GM12875 (cell line): ENCODE data around the gene CD34.

ENCODE experiments used
- H3K4me3 ChIP-seq: one replicate; pipeline ENCODE4 v1.5.1; 2011; ENCODE audit warnings: low read depth, low read length, control low read depth
- TF ChIP-seq, protein P1 (sequence below): IDR thresholded peaks from 2 replicates; pipeline ENCODE4 v1.5.1; 2011; ENCODE audit warnings: low read depth, mild to moderate bottlenecking, control low read depth, inconsistent platforms, low read length, moderate library complexity, borderline replicate concordance; ENCODE audit not compliant: insufficient read depth

CD34 gene

DNA sequence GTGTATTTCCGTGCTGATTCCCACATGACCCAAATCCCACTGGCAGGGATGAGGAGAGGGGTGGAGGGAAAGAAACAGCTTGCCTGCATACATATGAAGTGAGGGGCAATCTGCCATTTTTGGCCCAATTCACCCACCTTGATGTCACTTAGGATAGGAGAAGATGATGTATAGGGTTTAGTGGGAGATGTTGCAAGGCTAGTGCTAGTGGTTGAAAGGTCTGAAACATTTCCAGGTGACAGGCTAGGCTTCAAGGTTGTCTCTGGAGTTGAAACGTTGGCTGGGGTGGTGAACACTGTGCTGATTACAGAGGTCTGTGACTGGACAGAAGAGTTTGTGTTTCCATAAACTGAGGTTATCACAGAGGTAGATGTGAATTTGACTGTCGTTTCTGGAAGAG lies 12.1 kb downstream of the CD34 start:
- H3K4me3 ChIP-seq = no peak overlapping the region
- TF ChIP-seq, protein P1, sequence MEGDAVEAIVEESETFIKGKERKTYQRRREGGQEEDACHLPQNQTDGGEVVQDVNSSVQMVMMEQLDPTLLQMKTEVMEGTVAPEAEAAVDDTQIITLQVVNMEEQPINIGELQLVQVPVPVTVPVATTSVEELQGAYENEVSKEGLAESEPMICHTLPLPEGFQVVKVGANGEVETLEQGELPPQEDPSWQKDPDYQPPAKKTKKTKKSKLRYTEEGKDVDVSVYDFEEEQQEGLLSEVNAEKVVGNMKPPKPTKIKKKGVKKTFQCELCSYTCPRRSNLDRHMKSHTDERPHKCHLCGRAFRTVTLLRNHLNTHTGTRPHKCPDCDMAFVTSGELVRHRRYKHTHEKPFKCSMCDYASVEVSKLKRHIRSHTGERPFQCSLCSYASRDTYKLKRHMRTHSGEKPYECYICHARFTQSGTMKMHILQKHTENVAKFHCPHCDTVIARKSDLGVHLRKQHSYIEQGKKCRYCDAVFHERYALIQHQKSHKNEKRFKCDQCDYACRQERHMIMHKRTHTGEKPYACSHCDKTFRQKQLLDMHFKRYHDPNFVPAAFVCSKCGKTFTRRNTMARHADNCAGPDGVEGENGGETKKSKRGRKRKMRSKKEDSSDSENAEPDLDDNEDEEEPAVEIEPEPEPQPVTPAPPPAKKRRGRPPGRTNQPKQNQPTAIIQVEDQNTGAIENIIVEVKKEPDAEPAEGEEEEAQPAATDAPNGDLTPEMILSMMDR = no peak

GRCh38 chr1:207898260-207898659 lies 12.7 kb downstream of the CD34 start:
- no peak overlapping the region for H3K4me3 ChIP-seq
- TF ChIP-seq, protein P1 = no peak

- TF ChIP-seq, protein P1 = 0 out of 2 replicates have a peak, but pooled peaks have one; percentile 4
These were observed 13.7 kb downstream of the CD34 start for GRCh38 chr1:207897188-207897587.

DNA sequence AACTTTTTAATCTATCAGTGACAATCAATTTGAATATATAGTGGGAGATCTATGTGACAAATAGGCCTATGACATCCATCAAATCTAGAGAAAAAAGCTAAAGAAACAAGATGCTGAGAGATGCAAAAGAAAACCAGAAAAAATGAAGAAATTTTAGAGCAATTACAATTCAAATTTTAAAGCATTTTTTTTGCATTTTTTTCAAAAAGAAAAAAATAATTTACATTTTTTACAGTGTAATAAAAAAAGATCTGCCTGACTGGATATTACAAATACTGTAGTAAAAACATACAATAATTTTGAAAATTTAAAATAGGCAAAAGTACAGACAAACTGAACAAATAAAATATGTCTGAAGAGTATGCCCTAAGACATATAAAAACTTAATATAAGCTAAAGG lies 14.4 kb downstream of the CD34 start:
- TF ChIP-seq, protein P1 = no peak
- no peak overlapping the region for H3K4me3 ChIP-seq

More at GRCh38 chr1:207897188-207897587, 13.7 kb downstream of the CD34 start:
- H3K4me3 ChIP-seq = no peak overlapping the region

GRCh38 chr1:207894704-207895103 lies 16.2 kb downstream of the CD34 start:
- no peak overlapping the region for H3K4me3 ChIP-seq
- TF ChIP-seq, protein P1 = no peak

GRCh38 chr1:207893737-207894582 lies 17.0 kb downstream of the CD34 start:
- no peak overlapping the region for H3K4me3 ChIP-seq
- TF ChIP-seq, protein P1 = no peak

- no peak overlapping the region for H3K4me3 ChIP-seq
- TF ChIP-seq, protein P1 = no peak
These were observed 18.2 kb downstream of the CD34 start for GRCh38 chr1:207892764-207893163.
